SH-SY5Y (cell line): ENCODE measurements around the gene TRIM33.

ENCODE experiments used
- GATA2 ChIP-seq: IDR thresholded peaks from 2 replicates; pipeline ENCODE4 v1.6.1; 2011; ENCODE audit warnings: mild to moderate bottlenecking, low read depth, low read length
- GATA3 ChIP-seq: IDR thresholded peaks from 2 replicates; pipeline ENCODE4 v1.6.1; 2011; ENCODE audit warnings: low read depth, mild to moderate bottlenecking, low read length, moderate library complexity

GRCh38 chr1:114368560-114369255 lies 142.3 kb downstream of the TRIM33 start:
- no peak for TF ChIP-seq GATA2
- TF ChIP-seq GATA3 = no peak
